Activated gamma-delta T cell (primary cell): ENCODE data around the gene MKS1.

Source experiments
- DNase-seq: peaks from one replicate; lab custom pipeline; 2025; lab: John Stamatoyannopoulos, UW

The MKS1 gene

DNA sequence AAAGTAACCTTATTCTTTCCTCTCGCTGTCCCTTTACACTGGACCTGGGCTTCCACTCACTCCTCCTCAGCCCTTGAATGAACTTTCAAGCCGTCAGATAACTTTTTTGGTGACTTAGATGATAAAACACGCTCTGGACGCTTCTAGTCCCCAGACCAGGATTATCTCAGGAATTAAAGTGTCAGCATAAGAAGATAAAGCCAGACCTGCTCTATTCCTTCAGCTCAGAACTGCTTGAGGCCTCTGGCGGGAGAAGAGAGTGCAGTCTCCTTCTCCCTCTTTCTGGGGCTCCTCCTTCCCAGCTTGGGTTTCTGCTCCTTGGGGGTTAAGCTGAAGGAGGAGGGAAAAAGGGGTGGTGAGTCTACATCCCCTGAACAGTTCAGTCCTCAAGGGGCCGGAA lies 25.9 kb upstream of the MKS1 start:
- no peak for DNase-seq

DNA sequence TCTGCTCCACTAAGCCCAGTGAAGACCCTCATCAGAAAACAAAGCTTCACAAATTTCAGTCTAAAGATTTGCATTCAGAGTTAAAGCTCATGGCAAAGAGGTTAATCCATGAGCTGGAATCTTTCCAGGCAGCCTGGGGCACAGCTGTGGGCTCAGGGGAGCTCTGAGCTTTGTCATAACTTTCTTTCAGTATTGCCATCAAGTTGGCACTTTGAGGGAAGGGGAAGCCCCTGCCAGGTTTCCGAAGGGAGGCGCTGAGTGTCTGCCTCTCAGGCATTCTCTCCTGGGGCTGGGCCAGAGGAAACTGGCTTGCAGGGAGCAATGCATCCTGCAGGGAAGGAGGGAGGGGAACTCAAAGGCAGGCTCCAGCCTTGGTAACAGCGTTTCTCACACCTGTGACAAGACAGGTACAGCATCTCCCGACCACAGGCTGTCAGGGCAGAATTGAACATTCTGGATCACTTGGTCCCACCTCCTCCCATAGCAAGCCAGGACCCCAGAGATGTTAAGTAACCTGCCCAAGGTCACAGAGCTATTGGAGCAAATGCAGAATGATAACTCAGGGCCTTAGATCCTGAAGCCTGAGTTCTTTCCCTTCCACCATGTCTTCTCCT lies 23.2 kb upstream of the MKS1 start:
- DNase-seq = no peak

DNA sequence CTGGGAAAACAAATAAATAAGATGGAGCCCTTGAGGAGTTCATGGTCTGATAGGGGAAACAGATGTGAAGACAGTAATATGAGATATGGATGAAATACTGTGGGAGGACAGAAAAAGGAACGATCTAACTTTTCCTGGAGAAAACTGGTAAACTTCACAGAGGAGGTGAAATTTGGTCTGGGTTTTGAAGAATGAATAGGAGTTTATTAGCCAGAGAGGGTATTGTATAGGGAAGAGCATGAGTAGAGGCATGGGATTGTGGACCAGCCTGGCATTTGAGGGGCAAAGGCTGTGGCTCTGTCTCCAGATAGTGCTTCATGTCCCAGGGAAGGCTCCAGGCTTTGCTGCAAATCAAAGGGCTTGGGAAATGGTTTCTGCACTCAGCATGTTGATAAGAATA lies 20.9 kb upstream of the MKS1 start:
- no peak for DNase-seq

DNA sequence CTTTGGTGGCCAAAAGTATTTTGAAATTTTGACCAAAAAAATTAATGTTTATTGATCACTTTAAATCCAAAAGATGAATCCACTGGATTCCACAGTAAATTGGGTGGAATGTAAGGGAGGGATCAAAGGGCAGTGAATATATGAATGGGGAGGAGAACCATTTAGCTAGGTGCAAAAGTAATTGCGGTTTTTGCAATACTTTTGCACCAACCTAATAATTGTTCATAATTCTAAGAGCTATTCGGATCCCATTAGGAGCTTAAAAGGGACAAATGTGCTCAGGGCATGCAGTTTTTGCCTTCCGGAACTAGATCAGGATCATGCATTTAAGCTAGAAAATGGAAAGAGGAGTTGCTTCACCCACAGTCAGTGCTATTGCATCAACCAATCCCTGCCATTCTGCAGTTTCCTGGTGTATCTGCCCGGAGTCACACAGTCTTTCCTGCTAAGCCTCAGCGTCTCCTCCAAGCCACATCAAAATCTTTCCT lies 19.1 kb upstream of the MKS1 start, which contains the start of gene LPO:
Gene LPO (plus strand): TSS at position 438 of the 488 bp plus-strand sequence. CDS start 4,396 bp downstream, outside the sequence.
- no peak for DNase-seq

DNA sequence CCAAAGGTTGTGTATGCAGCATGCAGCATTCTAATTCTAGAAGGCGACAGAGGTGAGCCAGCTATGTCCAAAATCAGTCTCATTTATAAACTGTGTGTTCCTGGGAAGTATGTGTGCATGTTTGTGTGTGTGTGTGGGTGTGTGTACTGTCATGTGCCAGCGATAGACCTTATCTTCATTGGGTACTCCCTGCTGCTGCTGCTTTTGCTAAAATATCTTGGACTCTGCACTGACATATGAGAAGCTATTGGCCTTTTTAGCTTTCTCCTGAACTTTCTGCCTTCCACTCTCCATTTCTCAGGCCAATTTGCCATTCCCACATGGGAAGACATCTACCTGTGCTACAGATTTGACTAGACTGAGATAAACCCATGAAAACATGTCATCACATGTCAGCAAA lies 17.3 kb upstream of the MKS1 start:
- no peak for DNase-seq

DNA sequence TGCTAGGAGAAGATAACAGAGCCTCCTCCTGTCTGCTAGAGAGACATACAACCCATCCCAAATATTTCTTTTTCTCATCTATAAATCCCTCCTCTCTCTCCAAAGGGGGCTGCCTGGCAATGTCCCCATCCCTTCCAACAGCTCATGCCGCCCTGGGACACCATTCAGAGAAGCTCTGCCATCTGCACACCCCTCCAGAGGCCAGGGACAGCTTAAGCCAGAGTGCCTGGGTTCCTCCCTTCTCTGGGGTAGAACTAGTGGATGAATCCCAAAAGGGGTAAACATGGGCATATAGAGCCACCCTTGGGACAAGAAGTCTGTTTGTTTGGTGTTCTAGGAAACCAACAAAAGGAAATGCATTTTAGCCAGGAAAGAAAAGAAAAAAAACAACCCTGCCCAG lies 16.8 kb upstream of the MKS1 start:
- DNase-seq = no peak

DNA sequence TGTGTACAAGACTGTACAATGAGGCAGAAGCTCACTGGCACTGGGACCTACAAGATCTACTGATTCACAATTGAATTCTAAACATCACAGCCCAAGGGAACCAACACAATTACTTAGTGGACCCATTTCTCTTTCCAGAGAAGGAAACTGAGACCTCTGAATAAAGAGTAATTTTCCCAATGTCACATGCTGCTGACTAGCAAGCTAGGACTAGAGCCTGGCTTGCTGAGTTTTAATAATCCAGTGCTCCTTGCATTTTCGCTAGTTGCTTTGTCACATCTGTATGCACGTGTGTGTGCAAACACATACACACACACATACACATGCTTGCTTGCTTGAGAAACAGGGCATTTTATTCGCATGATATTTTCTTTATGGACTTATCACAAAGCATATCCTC lies 15.5 kb upstream of the MKS1 start:
- no peak for DNase-seq

DNA sequence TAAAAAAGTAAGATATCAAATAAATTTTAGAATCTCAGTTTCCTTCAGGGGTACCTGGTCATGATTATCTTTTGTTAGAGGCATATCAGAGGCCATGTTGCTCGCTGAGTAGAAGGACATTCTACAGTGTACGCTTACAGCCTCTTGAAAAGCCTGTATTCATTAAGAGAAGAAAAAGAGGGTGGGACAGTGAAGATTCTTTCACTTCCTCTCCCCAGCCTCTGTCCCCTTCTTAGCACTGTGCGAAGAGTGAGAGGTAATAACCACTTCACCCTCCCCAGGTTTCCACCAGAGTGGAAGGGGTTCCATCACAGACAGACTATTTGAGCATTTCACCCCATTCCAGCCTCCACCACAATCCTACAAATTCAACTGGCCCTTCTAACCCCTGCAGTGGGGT lies 14.5 kb upstream of the MKS1 start:
- no peak for DNase-seq

DNA sequence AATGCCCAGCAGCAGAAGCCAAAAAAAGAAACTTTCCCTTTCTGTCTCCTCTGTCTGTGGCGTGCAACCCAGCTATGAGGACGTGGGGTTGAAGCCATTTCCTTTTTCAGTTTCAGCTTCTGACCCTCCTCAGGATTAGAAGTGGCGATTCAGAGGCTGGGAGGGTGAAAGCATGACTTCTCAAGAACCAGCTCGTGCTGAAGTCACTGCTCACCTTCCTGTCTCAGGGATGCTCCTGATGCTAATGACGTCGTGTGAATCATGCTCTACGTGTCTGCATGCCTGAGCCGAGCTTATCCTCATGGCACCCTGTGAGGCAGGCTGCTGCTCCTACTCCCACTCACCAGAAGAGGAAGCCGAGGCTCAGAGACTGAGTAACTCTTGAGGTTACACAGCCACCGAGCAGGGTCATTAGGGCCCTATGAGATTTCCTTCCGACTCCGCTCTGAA lies 13.7 kb upstream of the MKS1 start:
- DNase-seq = no peak

DNA sequence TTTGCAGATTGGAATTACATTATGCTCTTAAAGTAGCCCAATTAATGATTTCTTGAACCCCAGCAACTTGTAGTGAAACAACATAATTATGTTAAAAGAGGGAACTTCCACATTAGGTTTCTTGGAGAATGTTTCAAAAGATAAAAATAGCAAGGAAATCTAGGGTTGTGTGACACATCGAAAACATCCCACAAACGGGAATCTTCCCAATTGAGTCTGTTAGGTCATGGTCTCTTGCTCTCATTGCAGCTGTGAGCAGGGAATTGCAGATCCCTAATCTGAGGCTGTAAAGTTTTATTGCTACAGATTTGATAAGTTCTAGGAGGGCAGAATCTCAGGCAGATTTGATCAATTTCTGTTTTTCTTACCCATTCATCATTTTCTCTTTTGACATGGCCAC lies 12.6 kb upstream of the MKS1 start:
- no peak for DNase-seq

DNA sequence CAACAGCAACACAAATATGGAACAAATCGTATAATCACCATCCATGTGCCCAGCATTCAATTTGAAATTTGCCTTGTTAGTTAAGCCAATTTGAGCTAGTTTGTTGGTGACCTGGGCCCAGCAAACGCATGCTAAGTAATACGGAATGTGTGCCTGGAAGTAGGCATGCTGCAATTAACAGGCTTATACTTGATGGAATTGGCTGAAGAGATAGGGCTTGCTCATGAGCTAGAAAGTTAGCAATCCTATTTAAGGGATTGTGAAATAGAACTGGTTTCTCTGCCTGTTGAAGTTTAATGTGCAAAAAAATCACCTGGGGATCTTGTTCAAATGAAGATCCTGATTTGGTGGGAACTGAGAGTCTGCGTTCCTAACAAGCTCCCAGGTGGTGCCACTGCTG lies 10.8 kb upstream of the MKS1 start:
- DNase-seq = no peak

DNA sequence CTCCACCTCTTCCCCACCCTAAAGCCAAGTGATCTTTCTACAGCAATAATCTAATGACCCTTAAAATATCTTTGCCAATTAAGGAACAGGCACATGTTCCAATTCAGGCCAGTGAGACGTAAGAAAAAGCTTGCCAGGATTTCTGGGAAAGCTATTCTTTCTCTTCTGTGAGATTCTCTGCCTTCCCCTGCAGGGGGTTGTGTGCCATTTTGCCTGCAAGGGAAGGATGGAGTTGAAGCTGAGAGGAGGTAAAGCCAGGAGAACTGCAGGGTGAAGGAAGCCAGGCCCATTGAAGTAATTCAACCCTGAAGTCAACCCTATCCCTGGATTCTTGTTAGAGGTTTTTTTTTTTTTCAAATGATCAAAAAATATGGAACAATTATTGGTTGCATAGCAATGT lies 10.3 kb upstream of the MKS1 start:
- DNase-seq = no peak

DNA sequence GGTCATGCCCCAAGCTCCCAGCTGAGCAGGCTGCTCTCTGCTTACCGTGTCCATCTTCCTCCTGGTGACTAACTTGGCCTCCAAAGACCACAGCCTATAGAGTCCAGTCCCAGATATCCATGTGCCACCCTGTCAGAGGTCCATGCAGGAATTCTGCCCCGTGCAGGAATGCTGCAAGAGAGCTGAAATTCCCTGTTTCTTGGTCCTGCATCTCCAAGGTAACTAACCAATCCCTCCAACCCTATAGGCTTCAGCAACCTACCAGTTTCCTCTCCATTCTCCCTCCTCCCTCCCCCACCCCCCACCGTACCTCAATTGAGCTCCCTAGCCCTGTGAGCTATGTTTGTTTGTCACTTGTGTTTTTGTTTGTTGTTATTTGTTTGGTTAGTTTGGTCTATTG lies 9.6 kb upstream of the MKS1 start:
- no peak for DNase-seq

DNA sequence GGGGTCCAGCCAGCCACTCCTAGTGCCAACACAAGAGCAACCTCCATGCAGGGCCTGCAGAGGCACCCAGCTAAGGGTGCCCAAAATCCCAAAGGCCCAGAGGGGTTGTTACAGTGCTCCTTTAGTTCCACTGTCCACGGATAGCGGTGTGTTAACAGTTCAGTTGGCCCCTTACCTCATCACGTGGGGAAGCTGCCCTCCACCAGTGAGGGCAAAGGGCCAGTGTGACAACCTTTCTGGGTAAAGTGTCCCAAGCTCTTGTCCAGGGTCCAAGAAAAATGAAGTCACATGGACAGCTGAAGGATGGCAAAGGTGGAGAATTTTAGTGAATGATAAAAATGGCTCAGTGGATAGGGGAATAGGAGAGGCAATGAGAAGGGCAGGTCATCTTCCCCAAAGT lies 8.7 kb upstream of the MKS1 start:
- DNase-seq = no peak

DNA sequence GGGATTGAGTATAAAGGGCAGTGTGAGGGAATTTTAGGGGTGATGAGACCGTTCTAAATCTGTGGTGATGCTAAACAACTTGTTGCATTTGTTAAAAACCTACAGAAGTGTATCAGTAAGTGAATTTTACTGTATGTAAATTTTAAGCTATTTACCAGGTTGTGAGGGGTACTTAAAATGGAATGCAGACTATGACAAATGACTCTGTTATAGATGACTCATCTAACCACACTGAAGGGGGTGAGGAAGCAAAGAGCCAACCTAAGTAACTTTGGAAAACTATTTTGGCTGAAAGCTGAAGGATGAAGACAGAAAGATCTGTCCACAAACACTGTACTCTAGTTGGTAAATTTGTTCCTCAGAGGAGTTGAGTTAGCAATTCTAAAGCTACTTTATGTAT lies 5.3 kb upstream of the MKS1 start:
- DNase-seq = no peak

DNA sequence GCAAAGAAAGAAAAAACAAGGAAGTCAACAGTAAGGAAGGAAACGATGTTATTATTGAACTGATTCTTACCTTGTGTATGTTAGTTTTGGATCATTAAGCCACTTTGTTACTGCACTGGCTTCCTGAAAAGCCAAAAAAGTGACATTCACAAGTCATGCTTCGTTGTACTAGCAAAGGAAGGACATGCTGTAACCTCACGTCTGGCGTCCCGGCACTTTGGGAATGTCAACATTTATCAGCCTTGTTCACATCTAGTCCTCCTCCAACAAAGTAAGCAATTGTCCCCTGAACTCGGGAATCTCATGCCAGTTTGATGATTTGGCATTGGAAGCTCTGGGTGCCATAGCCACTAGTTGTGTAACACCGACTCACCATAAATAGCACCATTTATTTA lies 731 bp upstream of the MKS1 start:
- DNase-seq = no peak

DNA sequence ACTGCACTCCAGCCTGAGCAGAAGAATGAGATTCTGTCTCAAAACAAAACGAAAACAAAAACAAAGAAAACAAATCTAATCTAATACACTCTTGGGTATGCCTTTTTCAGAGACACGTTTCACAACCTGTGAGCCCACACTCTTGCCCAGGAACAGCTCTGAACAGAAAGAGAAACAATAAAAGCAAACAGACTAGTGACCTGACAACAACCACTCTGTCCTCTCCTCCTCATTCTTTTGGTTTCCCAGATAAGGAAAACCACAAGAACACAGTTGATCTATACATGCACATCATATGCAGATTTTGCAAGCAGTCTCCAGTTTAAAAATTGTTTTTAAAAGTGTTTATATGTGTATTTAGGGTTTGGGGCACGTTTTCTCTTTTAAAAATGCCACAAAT lies 1.3 kb downstream of the MKS1 start:
- DNase-seq = no peak

DNA sequence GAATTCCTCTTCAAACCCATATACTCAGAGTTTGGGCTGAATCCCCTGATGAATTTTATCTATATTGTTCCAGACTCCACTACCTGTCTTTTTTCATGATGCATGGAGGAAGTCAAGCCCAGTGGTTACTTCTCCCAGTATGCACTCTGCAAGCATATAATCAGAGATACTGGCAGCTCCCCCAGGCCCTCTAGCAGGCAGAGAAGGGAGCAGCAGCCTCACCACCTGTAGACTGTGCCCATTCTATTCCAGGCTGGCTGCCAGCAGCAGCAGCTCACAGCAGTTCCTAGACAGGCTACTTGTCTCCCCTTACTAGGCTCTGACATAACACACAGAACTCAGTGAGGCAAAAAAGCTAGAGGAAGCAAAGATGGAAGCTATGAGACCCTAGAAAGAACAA lies 3.4 kb downstream of the MKS1 start:
- no peak for DNase-seq

DNA sequence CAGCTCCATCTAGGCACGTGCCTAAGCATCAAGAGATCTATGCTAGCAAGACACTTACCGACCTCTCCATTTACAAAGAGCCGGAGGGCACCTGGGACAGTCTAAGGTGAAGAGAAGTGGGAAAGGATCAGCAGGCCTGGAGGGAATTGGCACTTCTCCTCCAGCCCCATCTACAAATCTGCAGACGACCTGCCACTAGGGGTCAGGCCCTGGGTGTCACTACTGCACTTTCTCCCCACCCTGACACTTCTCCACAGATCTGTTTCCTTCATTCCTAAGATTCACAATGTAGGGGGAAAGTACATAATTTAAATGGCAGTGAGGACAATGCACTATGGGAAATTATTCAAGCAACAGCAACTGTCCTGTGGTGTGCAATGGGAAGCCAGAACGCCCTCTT lies 8.1 kb downstream of the MKS1 start:
- DNase-seq = no peak

DNA sequence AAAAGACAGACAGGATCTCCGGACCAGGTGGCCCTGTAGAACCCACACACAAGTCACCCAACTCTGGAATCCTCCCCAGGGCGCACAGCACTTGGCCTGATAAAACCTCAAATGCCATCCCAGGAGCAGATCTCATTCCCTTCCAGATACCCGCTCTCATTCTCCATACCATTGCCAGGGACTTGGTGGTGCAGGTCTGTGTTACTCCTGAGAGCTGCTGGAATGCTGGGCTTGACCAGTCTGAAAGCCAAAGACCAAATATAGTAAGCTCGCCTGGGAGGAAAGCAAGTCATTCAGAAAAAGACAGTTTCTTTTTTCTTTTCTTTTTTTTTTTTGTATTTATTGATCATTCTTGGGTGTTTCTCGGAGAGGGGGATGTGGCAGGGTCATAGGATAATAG lies 10.7 kb downstream of the MKS1 start:
- no peak for DNase-seq

DNA sequence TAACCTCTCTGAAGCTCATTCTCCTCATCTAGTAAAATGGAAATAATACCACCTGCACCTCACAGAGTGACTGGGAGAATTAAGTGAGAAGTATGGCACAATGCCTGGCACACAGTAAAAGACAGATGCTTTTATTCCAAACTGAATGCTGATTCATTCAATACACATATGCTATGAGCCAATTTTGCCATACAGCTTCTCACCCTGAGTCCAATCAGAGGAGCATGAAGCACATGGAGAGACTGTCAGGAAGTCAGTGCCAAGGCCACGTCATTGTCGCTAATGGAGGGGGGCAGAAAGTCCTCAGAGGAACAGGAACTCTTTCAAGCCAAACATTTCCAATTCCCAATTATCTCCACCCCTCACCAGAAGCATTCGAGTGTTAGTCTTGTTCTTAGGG lies 11.6 kb downstream of the MKS1 start:
- no peak for DNase-seq

DNA sequence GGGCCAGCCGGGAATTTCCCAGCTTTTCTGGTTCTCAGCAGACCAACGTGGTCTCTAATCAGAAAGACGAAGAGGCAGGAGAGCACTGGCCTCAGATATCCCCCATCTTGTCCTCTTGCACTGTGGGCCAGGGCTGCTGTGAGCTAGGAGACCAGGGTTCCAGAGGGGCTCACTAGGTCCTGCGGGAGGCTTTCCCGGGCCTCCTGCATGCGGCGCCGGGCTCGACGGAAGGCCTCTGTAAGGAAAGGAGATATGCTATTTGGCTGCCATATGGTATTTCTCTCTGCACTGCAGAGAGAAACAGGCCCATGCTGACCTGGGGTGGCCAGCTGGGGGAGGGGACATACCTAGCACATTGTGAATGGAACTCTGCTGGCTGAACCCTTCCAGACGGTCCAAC lies 13.1 kb downstream of the MKS1 start:
- DNase-seq = no peak

DNA sequence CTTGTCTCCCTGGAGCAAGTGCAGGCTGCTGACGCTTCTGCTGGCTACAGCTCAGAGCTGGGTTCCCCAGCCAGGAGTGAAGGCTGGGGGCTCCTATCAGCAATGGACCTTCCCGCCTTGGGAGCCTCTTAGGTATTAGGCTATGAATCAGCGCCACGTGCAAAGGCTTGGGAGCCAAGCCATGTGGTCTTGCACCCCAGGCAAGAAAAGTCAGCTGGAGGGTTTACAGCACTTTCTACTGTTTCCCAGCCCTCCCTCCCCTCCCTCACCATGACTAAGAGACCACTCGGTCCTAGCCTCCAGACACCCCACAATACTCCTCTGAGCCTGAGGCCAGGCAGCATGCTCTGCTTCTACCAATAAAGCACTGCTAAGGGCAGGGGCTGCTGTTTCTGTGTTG lies 14.3 kb downstream of the MKS1 start:
- no peak for DNase-seq

DNA sequence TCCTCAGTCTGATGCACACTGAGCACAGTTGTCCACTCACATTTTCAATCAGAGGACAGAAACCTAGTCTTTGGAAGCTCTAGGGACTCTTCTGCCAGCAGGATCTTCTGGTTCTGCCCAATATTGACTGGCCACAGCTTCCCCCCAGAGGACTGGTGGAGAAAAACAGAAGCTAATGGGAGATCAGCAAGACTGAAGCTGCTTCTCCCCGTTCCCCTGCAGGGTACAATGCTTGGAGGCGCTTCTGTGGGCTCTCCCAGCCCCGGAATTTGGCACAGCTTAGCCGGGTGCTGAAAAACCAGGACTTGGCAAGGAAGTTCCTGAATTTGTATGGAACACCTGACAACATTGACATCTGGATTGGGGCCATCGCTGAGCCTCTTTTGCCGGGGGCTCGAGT lies 16.2 kb downstream of the MKS1 start:
- DNase-seq = no peak
